ENCODE results near the gene CDK6.

DNA sequence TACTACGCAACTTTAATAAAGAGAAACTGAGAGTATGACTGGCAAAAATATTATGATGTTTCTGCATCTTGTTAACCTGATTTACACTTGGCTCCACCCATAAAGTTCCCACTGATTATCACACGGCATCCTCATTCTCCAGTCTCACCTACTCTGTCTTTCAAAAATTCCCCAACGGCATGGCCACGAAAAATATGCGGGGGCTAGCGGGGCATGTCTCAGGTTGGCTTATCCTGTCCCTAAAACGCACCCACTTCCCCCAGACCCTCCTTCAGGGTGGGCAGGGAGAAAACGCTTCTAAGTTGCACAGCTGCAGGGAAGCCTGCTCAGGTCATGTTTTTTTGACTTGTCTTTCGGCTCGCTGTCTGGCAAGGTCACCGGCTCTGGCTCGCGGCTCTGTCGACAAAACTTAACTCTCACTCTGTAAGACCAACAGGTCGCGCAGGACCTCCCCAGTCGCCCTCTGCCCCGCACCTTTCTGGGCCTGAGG, 3.8 kb downstream of the CDK6 start:
- TF ChIP-seq, protein P1, sequence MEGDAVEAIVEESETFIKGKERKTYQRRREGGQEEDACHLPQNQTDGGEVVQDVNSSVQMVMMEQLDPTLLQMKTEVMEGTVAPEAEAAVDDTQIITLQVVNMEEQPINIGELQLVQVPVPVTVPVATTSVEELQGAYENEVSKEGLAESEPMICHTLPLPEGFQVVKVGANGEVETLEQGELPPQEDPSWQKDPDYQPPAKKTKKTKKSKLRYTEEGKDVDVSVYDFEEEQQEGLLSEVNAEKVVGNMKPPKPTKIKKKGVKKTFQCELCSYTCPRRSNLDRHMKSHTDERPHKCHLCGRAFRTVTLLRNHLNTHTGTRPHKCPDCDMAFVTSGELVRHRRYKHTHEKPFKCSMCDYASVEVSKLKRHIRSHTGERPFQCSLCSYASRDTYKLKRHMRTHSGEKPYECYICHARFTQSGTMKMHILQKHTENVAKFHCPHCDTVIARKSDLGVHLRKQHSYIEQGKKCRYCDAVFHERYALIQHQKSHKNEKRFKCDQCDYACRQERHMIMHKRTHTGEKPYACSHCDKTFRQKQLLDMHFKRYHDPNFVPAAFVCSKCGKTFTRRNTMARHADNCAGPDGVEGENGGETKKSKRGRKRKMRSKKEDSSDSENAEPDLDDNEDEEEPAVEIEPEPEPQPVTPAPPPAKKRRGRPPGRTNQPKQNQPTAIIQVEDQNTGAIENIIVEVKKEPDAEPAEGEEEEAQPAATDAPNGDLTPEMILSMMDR (IDR thresholded peaks at IDR 0.05) = no peak
- no peak for TF ChIP-seq EP300 (IDR thresholded peaks at IDR 0.05; ENCODE audit: low read depth)

Measured in transverse colon (tissue), 3 donors.